Right renal cortex interstitium (tissue), 3 donors: Measurements from ENCODE around the gene FIGNL2. TPM values are rescaled to one million over a fixed set of nuclear protein-coding genes. Genes with fewer than 3 reads are reported as not detected.
"Not testable (repeated sequence)": the region's sequence is repeated elsewhere in the genome, so short reads cannot be mapped to it uniquely, and the experiment has no call there.

Experiments
- DNase-seq, 3 donors: peaks; one replicate each; pipeline ENCODE4 v3.0.0-alpha.2; 2013; ENCODE audit warnings: low read depth in 3 of 3, low spot score in 2 of 3
- polyA plus RNA-seq, 3 donors: library from polyadenylated mRNA; unstranded; fragments of 120-200 nt; gene quantifications; one replicate each; pipeline ENCODE4 v1.2.1, GENCODE V29; 2013; ENCODE audit not compliant: insufficient read length in 3 of 3

The FIGNL2 gene
- polyA plus RNA-seq, 3 donors, result 3.2 to 3.3 (median 3.3) TPM

DNA sequence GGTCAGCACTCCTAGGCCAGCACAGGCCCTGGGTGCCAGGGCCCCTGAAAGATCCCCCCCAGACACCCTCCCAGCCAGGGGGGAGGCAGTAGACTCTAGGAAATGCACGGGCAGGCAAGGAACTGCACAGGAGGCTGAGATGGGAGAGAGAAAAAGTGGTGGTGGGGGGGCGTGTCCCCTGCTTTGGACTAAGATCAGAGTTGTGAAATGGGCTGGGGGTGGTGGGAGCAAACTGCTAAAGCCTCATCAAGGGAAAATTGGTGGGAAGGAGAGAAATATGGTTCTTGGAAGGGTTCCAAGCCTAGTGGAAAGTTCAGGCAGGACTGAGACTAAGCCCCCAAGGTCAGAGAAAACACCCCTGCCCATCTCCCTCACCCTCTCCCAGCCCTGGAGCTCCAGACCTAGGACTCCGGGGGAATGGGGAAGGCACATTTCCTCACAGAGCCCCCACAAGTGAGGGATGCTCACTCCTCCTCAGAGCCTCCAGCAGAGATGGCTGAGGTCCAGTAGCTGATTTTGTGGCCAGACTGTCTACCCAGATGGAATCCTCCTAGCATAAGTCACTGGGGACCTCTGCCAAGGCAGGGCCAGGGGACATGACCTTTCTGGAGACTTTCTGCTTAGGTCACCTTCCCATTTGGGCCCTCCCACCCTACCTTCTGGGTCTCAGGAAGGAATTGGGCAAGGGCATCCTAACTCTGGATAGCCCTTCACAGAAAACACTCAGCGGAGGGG lies 29.8 kb downstream of the FIGNL2 start:
- no peak for DNase-seq

DNA sequence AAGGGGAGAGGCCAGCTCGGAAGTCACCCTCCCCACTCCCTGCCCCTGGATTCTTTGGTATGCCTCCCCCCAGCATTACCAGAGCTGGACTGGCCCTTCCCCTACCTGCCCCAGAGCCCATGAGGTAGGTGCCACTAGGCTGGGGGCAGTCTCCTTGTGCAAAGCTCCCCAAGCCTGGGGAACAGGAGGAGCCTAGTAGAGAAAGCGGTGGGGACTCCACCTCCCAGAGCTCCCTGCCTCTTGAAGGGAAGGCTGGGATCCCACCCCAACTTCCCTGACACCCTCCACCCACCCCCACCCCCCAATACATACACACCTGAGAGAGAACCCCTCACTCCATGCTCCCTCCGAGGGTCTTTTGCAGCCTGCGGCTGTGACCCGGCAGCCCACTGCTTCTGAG lies 30.4 kb downstream of the FIGNL2 start:
- no peak for DNase-seq

DNA sequence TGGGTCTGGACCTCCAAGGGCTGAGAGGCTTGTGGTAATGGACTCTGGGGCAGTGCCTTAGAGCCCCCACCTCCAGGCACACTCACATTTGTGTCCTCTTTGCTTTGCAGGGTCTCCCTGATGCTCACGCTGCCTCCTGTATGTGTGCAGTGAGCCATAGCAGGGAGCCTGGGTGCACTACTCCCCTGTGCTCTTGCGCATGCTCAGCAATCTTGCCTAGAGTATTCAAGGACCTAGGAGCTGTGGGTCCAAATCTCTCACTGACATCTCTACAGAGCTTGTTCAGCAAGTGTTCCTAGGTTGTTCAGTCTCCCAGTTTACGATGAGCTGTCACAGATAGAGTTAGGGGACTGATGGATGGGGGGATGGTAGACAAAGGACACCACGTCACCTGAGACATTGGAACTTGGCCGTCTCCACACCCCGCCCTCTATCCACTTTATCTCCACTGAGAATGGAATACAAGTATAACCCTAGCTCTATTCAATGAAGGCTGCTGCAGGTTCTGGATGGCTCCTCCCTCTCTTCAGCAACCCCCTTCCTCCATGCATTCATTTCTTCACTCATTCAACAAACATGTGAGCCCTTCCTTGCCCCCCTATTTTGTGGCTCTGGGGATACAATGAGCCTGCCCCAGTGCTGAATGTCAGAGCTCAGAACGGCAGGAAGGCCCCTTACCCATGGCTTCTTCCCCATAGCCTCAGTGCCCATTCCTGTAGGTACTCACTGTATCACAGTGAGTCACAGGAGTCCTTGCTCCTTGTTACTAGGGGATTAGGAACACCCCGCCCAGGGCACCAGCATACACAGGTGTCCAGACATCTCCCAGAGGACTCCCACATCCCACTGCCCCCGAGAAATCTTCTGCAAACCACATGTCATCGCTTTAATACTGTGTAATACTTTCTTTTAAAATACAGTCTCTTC lies 31.2 kb downstream of the FIGNL2 start:
- DNase-seq, result no peak

DNA sequence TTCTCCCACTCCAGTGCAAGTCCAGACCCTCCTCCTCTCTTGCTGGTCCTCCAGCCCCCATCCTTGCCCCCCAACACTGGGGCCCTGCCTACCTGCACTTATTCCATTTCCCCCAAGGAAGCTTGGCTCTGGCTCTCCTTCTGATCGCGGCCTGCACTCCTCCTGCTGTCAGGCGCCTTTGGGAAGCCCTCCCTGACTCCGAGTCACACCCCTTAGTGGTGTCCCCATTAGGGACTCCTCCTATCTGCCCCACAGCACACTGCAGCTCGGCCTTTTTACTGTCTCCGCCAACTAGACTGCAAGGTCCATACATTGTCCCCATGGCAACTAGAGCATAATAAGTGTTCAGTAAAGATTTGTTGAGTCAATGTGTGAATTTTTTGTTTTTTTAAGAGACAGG lies 32.9 kb downstream of the FIGNL2 start:
- no peak for DNase-seq

DNA sequence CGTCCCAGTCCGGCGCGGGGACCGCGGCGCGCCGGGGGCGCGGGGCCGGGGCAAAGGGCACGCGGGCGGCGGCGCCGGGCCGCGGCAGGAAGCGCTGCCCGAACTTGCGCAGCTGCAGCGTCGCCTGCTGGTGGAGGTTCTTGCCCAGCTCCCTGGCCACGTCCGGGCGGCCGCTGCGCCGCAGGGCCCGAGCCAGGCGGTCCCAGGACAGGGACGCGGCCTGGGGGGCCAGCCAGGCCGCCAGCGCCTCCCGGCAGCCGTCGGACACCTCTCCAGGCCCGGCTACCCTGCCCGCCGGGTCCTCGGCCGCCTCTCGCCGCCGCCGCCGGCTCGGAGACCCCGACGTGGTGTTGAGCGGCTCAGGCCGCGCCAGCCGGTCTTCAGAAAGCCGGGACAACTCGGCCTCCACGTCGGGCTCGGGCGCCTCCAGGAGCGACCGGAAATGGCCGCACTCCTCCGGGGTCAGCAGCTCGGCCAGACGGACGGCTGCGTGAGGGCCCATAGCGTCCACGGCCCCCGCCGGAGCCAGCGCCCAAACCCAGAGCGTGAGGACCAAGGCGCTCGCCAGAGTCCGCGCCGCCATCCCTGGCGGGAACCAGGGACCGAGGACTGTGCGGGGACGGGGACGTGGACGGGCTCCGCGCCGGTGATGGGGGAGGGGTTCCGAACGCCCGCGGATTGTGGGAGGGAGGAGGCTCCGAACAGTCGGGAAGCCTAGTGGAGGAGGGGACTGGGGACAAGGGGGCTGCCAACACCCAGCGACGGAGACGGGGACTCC lies 34.0 kb downstream of the FIGNL2 start:
- DNase-seq, result no peak

DNA sequence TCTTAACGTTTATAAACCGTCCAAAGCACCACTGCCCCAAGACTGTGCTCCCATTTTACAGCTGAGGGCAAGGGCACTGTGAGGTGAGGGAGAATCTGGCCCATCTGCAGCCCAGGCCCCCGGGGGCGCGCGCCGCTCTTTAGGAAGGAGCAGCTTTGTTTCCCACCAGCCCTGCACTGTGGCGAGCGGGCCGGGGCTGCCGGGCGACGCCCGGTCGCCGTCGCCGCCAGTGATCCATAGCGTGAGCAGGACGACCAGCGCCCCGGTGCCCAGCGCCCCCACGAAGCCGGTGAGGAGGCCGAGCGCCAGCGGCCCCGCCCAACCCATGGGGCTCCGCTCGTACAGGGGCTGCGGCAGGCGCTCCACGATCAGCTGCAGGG lies 34.6 kb downstream of the FIGNL2 start:
- no peak for DNase-seq

DNA sequence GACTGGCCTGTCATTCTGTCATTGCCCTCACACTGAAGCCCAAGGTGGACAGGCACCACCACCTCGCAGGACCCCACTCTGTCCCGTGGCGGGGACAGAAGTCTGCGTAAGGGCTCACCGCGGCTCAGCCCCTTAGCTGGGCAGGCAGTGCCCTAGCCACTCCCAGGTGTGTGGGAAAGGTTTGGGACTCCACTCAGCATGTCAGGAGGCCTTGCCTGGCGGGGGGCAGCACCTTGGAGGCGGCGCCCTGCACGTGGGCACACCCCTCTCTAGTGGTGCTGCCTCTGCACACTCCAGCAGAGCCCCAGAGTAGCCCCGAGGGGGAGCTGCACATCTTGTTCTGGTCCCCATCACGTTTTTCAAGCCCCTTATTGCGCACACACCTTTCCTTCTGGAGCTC lies 35.6 kb downstream of the FIGNL2 start:
- no peak for DNase-seq

DNA sequence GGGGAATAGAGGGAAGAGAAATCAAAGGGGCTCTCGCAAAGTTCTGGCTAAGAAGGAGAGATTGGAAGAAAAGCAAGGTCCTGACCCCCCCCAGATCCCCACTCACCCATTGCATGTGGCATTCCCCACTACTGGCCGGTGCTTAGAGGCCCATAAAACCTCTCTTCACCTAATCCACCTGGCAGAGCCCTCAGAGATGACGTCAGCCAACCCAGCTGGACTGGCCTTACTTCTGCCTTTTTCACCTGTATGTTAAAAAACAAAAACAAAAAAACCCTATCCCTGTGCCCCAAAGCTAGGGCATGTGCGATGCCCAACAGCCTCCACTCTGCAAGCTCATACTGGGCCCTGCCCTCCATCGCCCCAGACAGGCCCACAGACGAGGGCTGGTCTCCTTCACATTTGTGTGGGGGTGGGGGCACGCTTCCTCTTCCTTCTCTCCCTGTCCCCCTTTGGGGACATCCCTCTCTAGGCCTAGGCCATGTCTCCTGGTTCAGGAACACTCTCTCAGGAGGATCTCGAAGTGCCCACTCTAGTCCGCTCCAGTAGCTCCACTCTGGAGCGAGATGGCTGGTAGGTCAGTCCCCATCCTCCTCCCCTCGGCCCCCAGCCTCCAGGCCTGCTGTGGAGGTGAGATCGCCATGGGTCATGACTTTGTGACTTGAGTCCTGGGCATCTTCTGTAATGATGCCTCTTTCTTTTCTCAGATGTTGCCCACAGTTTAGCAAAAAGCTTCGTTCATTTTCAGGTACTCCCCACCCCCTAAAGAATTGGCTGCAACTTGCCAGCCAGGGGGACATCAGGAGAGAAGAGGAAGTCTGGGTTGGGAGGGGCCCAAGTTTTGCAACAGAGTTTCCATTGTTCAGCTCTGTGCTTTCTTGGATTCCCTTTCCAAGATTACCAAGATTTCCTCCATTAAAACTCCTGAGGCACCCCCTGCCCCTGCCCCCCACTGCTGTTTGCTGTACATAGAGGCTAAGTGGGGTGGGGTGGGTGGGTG lies 37.0 kb downstream of the FIGNL2 start:
- DNase-seq, result no peak

DNA sequence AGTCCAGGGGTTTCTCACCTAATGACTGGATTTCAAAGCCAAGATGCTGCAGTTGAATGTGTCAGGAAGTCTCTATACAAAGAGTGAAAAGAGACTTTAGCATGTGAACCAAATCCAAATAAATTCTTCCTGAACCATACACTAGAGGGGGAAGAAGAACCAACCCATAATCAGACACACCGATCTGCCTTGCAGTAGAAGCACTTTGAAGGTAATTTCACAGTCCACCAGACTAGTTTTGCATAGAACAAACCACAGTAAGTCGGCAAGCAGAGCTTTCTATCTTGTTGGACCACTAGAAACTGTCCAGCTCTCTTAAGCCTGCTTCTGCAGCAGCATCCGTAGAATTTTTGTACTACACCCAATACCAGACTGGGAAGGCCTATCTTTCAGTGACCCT lies 39.3 kb downstream of the FIGNL2 start:
- no peak for DNase-seq

DNA sequence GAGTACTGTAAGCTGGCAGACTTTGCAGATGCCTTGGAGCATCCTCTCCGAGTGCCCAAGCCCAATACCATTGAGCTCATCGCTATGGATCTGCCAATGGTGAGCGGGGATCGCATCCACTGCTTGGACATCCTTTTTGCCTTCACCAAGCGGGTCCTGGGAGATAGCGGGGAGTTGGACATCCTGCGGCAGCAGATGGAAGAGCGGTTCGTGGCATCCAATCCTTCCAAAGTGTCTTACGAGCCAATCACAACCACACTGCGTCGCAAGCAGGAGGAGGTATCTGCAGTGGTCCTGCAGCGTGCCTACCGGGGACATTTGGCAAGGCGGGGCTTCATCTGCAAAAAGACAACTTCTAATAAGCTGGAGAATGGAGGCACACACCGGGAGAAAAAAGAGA lies 41.6 kb downstream of the FIGNL2 start:
- DNase-seq, result no peak

DNA sequence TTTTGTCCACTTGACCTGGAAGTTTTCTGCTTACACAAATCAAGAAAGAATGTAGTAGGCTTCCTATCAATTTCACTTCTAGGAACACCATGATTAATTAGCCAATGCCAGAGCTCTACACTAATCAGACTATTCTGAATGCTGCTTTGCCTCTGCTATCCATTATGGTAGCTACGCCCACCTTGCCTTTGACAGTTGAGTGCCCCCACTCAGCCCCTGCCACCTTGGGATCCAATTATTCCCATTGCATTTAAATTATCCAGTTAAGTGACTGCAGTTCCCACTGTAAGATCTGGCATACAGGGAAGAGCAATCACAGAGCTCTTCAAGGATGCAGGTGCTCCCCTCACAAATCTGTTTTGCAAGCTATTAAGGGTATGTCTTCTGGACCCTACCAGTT lies 47.5 kb downstream of the FIGNL2 start:
- no peak for DNase-seq

DNA sequence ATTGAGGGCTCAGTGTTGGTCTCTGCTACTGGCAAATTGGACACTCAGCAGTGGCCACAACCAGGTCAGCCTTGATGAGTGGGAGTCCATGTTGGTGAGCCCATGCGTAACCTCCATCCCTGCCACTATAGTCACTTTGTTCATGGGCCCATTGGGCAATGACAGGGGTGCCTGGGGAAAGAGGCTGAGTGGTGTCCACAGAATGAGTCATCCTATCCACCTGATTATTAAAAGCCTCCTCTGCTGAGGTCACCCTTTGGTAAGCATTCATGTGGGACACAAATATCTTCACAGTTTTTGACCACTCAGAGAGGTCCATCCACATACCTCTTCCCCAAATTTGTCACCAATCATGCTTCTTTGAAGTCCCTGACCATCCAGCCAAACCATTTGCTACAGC lies 50.0 kb downstream of the FIGNL2 start:
- DNase-seq, result no peak

DNA sequence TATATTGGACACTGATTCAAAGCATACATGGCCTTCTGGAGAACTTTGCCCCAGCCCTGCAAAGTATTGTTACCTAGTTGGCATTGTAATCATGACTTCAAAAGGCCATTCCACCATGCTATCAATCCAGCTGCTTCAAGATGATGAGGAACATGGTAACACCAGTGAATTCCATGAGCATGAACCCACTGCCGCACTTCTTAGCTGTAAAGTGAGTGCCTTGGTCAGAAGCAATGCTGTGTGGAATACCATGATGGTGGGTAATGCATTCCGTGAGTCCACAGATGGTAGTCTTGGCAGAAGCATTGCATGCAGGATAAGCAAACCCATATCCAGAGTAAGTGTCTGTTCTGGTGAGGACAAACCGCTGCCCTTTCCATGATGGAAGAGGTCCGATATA lies 50.5 kb downstream of the FIGNL2 start:
- DNase-seq, result not testable (repeated sequence)

DNA sequence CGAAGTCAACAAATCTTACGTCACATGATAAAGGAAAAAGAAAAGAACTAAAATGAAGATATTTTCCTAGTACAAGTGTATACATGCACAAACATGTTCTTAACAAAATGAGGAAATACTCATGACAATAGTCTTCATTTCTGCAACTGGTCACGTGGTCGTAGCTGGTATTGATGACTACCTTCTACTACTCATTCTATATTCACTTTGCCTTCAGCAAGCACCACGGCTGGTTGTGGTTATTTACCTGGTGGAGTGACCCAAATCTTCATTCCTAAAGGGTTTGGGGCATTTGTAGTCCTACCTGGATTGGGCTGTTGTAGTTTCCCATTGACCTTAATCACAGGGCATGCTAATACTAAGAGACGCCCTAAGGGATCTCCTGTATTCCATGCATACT lies 51.2 kb downstream of the FIGNL2 start:
- DNase-seq, result no peak

DNA sequence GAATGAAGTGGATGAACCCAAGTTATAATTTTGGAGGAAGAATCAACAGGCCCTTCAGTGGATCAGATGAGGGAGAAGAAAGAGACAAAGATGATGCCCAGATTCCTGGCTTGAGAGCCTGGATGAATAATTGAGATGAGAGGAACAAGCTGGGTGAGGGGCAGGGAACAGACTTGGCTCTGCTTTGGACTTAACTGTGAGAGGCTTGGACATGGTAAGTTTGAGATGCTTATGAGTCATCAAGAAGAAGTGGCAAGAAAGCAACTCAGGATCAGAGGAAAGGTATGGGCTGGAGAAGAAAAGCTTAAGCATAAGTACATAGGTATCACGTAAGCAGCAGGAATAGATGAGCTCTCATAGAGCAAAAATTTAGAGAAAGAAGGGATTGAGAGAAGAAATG lies 55.3 kb downstream of the FIGNL2 start:
- no peak for DNase-seq

DNA sequence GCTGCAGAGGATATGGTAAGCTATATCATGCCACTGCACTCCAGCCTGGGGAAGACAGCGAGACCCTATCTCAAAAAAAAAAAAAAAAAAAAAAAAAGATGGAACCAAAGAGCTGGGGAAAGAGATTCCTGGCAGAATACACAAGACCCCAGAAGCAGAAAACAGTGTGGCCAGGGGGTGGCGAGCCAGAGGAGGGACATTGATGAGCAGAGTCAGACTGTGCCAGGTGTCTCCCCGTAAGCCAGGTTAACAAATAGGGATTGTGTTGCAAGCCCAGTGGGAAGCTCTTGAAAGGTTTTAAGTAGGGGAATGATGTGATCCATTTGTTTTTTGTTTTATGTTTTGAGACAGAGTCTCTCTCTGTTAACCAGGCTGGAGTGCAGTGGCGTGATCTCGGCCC lies 56.1 kb downstream of the FIGNL2 start:
- no peak for DNase-seq

DNA sequence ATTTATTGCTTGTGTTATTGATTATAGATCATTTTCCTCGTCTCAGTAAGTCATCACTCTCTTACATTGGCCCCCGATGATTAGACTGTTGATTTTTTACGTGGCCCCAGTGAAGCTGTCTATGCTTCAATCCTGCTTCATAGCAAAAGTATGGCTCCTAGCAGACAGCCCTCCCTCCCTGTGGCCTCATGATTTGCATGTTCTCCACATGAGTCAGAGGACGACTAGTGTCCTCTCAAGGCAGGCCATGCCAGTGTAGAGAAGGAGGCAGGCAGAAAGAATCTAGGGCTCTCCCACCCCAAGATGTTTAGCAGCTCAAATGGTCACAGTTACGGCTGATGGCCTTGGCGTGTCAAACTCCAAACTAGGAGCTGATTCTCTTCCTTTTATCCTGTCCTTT lies 59.6 kb downstream of the FIGNL2 start:
- DNase-seq, result no peak

DNA sequence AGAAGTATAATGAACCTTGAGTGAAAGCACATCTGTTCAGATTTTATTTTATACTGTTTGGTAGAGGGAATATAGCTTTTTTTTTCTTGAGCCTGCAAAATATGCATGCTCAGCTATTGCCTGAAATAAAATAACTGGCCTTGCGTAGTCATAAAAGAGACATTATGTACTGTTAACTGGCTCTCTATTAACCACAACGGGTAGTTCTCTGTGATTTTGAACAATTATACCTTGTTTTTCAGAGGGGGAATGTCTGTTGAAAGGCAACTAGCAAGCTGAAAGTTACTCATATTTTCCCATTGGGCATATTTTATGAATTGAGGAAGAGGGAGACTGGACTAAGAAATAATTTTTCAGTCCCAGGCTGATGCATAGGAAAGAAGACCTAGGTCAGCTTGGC lies 62.6 kb downstream of the FIGNL2 start:
- no peak for DNase-seq

DNA sequence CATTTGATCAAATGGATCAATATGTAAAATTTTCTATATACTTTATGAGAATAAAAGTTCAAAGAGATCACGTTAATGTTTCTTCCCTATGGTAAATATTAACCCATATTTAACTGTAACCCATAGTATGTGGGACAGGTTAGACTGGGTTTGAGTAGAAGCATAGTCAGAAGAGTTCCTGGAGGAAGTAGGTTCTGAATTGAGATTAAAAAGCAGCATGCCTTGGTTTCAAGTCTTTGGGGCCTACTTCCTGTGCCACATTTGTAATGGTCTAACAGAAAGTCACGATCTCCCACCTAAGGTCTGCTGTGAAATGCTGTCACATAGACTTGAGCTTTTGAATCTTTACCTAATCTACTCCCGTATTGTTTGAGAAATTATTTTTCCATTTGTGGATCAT lies 63.8 kb downstream of the FIGNL2 start:
- no peak for DNase-seq

DNA sequence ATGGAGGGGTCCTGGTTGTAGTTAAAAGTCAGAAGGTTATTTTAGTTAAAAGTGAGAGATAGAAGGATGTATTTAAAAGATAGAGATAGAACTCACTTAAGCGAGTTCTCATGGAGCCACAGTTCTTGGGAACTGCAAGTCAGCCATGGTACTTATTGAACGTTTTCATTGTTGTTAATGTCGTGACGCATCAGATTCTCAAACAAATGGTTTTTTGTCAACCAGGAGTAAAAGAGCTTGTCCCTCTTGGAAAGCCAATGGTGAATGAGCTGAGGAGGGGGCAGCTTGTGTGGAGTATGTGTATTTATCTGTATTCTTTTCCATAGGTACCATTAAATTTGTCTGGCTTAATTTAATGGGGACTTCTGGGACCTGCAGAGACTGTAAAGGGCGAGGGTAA lies 68.6 kb downstream of the FIGNL2 start:
- DNase-seq, result no peak
